ENCODE results near the gene RALGDS.

RALGDS gene

GRCh38 chr9:133118568-133118967 is 2.5 kb downstream of the RALGDS start:
- DNase-seq = no peak

DNA sequence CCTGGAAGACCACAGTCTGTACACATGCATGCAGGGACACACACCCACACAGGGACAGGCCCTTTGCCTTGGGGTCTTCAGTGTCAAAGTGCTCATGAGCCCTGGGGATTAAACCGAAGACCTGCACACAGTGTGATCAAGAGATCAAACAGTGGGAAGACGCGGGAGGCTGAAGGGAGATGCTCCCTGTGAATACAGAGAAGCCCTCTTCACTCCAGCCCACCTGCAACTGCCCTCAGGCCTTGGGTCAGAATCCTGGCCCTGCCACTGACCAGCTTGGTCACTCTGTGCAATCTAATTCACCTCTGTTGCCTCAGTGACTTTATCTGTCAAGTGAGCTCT is 2.9 kb downstream of the RALGDS start:
- no peak for DNase-seq

DNA sequence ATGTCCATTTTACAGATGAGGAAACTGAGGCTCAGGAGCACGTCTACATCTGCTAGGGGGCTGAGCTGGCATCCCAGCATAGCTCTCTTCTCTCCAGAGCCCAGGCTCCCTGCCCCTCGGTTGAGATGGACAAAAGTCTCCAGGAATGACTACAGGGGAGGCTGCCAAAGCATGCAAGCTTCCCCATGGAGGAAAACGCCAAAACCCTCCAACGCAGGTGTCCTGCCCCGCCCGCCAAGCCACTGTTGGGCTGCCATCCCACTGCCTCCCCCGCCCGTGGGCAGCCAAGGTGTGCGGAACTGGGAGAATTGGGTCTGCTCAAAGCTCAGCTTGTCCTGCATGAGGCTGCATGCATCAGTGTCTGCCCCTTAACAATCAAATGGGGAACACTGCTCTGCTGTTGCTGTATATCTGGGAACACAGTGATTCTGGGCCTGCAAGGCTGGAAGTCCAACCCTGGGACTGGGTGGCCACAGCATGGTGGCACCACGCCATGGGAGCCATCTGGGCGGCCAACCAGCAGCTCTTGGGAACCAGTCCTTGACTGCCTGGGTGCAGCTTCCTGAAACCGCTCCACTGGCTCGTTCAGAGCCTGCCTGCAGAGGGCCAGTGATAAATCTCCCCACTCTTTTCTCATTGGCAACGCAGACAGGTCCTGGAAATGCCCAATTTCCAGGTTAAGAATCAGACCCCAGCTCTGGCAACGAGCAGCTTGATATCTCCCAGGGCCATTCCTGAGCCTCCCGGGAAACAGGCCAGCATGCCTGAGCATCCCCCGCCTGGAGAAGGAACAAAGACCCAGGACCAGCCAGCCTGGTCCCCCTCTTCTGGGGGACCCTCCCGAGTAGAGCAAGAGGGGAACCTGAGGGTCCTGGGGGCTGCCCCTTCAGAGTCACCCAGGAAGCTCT is 3.5 kb downstream of the RALGDS start:
- no peak for DNase-seq

DNA sequence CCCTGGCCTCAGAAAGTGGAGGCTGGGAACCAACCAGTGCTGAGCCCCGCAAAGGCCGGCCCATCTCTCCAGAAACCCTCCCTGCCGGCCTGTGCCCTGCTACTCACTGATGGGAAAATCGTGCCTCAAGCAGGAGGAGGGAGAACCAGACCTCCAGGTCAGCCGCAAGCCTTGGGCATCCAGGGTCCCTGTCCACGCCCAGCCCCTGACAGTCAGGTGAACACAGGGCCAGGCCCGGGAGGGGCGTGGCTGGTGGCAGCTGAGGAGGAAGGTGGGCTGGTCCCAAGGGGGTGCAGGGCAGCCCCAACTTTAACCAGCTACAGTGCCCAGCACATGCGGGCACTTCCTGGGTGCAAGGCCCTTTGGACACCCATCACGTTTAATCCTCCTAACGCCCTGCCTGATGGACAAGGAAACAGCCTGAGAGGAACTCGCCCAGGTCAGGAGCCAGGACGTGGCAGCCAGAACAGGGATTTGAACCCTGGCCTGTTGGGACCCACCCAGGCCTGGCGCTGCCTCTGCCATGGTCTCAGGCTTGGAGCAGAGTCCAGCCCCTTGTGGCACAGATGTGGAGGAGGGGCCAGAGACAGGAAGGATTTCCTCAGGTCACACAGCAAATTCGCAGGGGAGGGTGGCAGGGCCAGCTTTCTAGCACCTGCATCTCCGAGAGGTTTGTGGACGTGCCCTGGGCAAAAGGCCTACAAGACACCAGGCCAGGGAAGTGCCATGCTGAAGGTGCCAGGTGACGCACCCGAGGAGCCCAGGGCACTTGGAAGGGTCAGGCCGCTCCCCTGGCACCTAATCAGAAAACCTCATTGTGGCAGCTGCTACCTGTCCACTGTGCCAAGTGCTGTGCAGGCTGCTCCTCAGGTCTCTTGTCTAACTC is 4.5 kb downstream of the RALGDS start:
- no peak for DNase-seq

GRCh38 chr9:133115604-133116345 is 5.3 kb downstream of the RALGDS start:
- no peak for DNase-seq

DNA sequence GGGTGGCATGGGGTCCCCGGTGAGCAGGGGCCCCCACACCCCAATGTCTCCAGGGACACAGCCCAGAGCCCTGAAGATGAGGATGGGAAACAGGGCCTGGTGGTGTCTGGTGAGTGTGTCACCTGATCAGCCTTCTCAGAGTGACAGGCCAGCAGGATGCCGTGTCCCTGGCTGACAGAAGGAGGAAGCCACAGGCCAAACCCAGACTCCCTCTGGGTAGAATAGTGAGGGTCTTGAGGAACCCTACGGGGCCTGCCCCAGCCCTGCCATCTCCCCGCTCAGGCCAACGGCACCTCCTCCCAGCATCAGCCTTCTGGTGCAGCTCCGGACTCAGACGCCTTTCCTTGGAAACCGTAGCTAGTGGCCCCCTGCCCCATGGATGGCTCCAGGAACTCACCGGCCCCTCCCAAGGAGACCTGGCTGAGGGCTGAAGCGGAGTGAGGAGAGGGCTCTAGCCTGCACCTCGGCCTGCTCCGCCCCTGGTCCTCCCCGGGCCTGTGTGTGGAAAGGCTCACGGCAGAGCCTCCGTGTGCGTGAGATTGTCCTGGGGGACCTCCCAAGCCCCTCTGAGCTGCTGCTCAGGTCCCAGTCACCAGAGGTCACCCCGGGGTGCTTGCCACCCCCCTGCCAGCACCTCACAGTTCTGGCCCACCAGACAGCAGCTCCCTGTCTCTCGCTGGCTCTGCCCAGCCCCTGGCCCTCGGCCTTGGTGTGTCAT is 6.0 kb downstream of the RALGDS start:
- DNase-seq = no peak

DNA sequence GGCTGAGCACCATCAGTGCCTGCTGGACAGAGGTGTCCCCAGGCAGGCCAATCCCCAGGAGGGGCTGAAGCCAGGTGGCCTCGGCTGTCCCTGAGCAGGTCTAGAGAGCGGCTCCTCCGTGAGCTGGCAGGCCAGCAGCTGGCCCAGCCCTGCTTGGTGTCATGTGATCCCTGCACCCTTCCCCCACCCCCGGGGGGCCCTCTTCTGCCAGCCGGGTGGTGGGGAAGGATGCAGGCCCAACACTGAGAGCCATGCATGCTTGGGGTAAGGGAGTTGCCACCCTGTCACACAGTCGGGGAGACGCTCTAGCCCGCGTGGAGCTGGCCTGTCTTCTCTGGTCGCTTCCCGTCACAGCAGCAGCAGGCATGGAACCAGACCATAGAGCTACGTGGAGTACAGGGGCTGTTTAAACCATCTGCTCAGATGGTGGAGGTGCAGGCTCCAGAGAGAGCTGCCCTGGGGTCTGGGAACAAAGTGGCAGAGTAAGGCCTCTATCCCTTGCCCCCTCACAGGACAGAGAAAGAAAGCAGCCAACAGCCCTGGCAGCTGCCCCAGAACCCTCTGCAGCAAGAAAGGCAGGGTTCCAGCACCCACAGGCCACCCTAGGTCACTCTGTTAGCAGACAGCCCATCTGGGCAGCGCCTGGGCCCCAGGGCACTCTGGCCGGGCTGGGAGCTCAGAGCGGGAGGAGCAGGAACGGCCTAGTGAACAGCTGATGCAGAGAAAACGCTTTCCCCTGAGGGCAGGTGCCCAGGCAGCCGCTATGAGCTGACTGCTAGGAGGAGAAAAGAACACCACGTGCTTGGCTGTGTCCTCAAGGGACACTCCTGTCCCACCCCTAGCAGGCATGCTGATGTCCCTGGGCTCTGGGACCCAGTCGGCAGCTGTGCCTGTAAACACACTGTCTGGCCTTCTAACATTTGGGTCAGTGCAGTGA is 6.8 kb downstream of the RALGDS start:
- no peak for DNase-seq

DNA sequence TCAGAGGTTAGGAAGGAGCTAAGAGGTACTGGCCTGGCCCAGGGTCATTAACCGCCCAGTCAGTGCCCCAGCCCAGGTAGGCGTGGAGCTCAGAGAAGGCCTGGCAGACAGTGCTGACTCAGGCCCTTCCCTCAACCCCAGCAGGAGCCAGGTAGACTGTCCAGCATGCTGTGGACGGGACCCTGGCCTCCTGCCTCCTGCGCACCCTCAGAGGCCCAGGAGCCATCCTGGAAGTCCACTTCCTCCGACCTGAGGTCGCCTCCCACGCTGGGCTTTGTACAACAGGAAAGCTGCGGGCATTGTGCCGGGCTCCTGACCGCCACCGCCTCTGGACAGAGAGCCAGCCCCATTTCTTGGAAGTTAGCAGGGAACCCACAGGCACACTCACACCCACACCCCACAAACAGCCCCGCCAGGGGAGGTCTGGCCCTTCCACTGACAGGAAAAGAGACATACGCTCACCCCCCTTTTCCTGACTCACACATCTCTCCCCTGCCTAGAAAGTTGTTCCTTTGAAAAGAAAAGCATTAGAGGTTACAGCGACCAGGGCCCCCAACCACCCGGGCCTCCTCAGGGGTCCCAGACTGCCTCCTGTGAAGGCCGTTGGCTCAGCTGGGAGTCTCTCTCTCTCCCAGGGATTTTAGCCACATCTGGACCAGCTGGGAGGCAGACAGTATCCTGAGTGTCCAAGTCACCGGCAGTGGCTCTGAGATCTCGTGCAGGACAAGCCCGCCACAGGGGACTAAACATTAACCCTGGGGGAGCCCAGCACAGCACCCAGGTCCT is 7.7 kb downstream of the RALGDS start:
- no peak for DNase-seq

DNA sequence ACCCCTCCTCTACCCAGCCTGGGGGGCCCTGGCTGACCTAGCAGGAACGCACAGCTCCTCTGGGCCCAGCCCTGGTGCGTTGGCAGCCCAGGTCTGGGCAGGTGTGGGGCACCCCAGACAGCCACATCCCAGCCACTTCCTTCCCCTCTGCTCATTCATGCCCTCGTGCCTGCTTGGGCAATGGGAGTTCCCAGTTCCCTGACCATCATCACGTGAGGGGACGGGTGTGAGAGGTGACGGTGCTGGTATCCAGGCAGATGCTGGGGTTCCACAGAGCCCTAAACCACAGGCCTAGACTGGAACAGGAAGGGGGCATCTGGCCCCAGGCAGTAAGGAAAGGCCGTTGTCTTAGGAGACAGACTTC is 8.4 kb downstream of the RALGDS start:
- peak; percentile 55 for DNase-seq

DNA sequence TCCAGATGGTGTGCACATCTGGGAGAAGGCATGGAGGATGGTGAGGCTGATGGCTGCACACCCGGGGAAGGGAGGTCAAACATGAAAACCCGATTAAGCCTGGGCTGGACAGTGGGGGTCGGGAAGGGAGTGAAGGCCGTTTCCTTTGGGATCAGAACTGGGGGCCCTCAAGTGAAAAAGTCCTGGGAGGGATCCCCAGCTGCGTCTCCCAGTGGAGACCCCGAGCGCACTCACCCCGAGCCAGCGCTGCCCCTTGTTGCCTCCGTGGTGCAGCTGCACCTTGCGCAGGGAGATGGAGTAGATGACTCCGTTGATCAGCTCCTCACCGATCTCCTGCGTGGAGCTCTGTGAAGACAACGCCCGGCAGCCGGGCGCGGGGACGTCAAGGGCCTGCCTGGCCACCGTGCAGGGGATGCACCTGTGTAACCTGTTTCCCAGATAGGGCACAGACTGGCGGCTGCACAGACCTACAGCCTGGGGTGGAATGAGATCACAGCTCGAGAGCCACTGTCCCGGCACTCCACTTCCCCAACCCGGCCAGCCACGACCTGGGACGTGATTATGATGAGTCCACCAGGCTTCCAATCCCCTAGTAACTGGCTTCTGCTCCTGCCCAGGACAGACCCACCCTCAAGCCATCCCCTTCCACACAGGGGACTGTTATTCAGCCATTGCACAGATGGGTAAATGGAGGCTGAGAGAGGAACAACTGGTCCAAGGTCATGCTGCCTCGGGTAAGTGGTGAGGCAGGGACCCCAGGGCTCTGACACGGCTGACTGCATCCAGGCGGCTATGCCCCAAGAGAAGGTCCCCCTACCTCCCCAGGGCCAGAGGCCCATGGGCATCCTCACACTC is 9.0 kb downstream of the RALGDS start:
- DNase-seq = no peak

- no peak for DNase-seq
Measured at GRCh38 chr9:133109931-133110650, 10.9 kb downstream of the RALGDS start.

GRCh38 chr9:133108794-133109641 is 12.0 kb downstream of the RALGDS start:
- DNase-seq = no peak

DNA sequence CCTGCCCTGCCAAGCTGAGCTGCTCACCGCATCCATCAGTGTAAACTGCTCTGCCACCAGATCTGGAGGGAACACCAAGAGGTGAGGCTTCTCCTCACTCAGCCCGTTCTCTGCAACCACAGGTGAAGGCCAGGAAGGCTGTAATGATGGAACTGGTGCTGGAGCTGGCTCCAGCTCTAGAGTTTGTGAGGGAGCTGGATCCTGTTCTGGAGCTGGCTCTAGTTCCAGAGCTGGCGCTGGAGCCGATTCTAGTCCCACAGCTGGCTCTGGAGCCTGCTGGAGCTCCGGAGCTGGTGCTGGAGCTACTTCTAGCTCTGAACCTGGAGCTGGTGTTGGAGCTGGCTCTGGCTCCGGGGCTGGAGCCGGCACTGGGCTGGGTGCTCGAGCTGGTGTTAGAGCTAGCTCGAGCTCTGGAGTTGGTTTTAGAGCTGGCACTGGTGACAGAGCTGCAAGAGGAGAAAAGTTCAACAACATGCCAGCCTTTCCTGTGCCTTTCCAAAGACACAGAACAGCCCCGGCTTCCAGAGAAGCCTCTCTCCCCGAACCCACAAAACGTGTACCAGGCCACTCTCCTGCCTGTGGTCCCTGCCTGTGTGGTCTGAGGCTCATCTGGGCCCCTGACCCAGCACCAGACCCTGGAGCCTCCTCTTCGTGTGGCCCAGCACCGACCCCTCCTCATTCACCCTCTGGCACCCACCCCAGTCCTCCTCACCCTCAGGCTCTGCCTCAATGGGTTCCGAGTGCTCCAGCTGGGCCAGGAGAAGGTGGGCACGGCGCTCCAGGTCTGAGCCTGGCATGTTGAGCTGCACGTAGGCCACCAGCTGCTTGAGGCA is 12.9 kb downstream of the RALGDS start:
- DNase-seq = no peak

DNA sequence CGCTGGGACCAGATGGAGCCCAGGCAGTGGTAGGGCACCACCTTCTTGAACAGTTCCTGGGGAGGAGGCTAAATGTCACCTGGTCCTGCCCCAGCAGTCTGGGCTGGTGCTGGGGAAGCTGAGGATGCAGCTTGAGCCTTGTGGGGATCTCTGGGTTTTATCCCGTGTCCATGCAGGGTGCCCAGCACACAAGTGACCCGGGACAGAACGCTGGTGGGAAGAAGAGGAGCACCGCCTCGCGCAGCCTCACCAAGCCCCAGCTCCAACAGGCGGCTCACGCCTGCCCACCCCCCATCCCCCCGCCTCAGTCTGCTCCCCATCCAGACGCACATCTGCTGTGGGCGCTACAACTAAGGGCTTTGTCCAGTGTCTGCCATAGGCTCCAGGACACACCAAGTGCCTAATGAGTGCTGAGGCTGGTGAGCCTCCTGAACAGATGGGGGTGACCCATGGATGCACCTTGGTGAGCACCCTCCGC is 13.8 kb downstream of the RALGDS start:
- DNase-seq = no peak

- DNase-seq = no peak
Measured at GRCh38 chr9:133106511-133107244, 14.4 kb downstream of the RALGDS start.

DNA sequence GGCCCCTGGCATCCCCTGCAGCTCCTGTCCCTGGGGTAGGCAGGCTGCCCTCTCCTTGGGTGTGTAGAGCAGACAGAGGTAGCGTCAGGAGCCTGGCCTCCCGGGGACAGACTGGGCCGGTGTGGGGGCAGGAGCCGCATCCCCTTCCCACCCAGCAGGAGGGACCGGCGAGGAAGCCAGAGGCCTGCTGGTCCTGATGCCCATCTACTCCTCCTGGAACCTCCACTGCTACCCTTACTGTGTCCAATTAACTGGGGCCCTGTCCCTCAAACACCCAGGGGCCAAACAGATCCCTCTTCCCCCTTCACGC is 15.6 kb downstream of the RALGDS start:
- DNase-seq = no peak

Measured in activated gamma-delta T cell (primary cell).